Vagina (tissue), 2 donors: ENCODE measurements around the gene DNMT3A. TPM values are rescaled to one million over a fixed set of nuclear protein-coding genes. Genes with fewer than 3 reads are reported as not detected.

ENCODE experiments used
- DNase-seq, 2 donors: peaks; one replicate each; pipeline ENCODE4 v3.0.0-alpha.2; 2017; ENCODE audit errors: extremely low spot score in 2 of 2
- H3K27ac ChIP-seq: fragments of 200-600 bp; sonication (generic); one replicate; pipeline ENCODE4 v1.5.1; 2019
- H3K27me3 ChIP-seq: fragments of 200-600 bp; sonication (generic); one replicate; pipeline ENCODE4 v1.5.1; 2019
- H3K36me3 ChIP-seq, 2 donors: fragments of 200-600 bp; sonication (generic); one replicate each; pipeline ENCODE4 v1.5.1; 2017 to 2019
- H3K4me1 ChIP-seq: fragments of 200-600 bp; sonication (generic); one replicate; pipeline ENCODE4 v1.5.1; 2019
- H3K4me3 ChIP-seq, 2 donors: fragments of 200-600 bp; sonication (generic); 1 replicate in 1 of 2; 2 replicates in 1 of 2; pipeline ENCODE4 v1.5.1; 2016 to 2019
- H3K9me3 ChIP-seq: fragments of 200-600 bp; sonication (generic); one replicate; pipeline ENCODE4 v1.5.1; 2019
- POLR2A ChIP-seq, 2 donors: fragments of 450-650 bp; IDR thresholded peaks; one replicate each; pipeline ENCODE4 v1.6.1; 2017; ENCODE audit warnings: antibody characterized with exemption in 2 of 2, mild to moderate bottlenecking in 2 of 2, moderate library complexity in 2 of 2
- POLR2AphosphoS5 ChIP-seq, 2 donors: sonication (generic); formaldehyde crosslinking; IDR thresholded peaks; one replicate each; pipeline ENCODE4 v1.9.0; 2017; ENCODE audit warnings: antibody characterized with exemption in 2 of 2, mild to moderate bottlenecking in 2 of 2, low read depth in 1 of 2; ENCODE audit not compliant: insufficient read depth in 1 of 2
- intact Hi-C: fragments of 100-400 bp; cut with DNase I; formaldehyde crosslinking; loops from one replicate; pipeline ENCODE4 v1.15.1; 2023
- total RNA-seq: library from RNA; depleted of rRNA; stranded (reverse); fragments of >200 nt; gene quantifications from one replicate; pipeline ENCODE4 v1.2.3, GENCODE V29; 2016
- TF ChIP-seq, protein P1 (sequence below), 3 experiments: fragments of 450-650 bp in 2 of 3; fragments of 200-600 bp in 1 of 3; sonication (generic) in 1 of 3; IDR thresholded peaks; one replicate each; pipeline ENCODE4 v1.5.1; 2017 to 2019; ENCODE audit warnings: antibody characterized with exemption in 3 of 3, mild to moderate bottlenecking in 2 of 3, moderate library complexity in 2 of 3

Gene DNMT3A
- total RNA-seq, 1 donor from 2014 or later = 28.0 TPM

DNA sequence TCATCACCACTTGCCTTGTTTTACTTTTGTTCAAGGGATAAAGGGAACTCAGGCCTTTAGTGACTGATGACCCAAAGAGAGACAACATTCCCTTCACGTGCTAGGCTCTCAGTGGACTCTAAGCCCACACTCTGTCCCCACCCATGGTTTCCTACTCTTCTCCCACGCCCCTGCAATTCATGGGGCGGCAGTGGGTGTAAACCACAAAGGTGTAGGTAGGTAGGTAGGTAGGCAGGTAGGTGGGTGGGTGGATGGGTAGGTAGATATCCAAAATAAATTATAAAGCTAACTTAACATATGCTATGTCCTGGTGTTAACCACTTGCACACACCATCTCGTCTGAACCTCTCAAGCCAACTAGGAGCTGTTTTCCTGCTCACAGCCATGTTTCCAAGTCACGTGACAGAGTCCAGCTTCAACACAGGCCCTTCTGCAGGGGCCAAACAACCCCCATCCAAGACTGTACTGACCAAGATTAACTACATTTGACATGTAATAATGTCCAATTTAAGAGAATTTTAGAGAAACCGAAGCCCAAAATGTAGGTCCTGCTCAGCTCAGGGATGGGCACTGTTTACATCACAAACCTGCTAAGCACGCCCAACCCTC lies 33.7 kb downstream of the DNMT3A start:
- H3K36me3 ChIP-seq = no peaks in the 10 kb centered on the region
- TF ChIP-seq, protein P1, sequence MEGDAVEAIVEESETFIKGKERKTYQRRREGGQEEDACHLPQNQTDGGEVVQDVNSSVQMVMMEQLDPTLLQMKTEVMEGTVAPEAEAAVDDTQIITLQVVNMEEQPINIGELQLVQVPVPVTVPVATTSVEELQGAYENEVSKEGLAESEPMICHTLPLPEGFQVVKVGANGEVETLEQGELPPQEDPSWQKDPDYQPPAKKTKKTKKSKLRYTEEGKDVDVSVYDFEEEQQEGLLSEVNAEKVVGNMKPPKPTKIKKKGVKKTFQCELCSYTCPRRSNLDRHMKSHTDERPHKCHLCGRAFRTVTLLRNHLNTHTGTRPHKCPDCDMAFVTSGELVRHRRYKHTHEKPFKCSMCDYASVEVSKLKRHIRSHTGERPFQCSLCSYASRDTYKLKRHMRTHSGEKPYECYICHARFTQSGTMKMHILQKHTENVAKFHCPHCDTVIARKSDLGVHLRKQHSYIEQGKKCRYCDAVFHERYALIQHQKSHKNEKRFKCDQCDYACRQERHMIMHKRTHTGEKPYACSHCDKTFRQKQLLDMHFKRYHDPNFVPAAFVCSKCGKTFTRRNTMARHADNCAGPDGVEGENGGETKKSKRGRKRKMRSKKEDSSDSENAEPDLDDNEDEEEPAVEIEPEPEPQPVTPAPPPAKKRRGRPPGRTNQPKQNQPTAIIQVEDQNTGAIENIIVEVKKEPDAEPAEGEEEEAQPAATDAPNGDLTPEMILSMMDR (IDR thresholded peaks at IDR 0.05) = no peak
- TF ChIP-seq POLR2AphosphoS5 (IDR thresholded peaks at IDR 0.05; ENCODE audit: insufficient read depth in 1 of 2, low read depth in 1 of 2) (no peak), POLR2A (IDR thresholded peaks at IDR 0.05) (no peak)
- H3K4me1 ChIP-seq = peaks cover 77% of the 10 kb centered on the region
- intact Hi-C loops = no loop called here
- H3K4me3 ChIP-seq = no peak overlapping the region
- H3K27ac ChIP-seq = no peak overlapping the region
- H3K27me3 ChIP-seq = no peaks in the 10 kb centered on the region
- no peak for DNase-seq
- no peaks in the 10 kb centered on the region for H3K9me3 ChIP-seq

DNA sequence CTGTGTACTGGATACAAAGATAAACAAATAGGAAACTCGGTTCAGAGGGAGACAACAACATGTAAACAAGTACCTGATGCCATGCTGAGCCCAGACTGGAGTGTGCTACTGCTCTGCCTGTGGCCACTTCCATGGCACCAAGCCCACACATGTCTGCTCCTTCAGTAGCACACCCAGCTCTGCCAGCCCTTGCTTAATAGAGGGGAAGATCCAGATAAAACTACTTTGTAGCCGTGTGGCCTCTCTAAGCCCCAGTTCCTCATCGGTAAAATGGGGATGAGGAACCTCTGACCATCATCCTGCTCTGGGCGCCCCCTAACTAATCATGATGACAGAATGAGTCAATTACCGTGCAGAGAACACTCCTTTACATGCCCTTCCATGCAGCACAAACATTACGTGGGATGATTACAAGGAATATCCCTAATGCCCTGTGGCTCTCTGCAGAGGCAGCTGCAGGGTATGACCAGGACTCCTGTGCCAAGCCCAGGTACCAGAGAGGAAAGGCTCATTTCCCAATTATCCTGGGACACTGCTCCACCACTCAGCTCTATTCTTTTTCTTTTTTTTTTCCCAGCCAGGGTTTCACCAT lies 34.9 kb downstream of the DNMT3A start:
- Histone ChIP-seq H3K27ac (no peak overlapping the region), H3K4me3 (no peak overlapping the region), H3K4me1 (peaks cover 78% of the 10 kb centered on the region), H3K27me3 (no peaks in the 10 kb centered on the region), H3K36me3 (no peaks in the 10 kb centered on the region), H3K9me3 (no peaks in the 10 kb centered on the region)
- TF ChIP-seq POLR2A (IDR thresholded peaks at IDR 0.05) (no peak), POLR2AphosphoS5 (IDR thresholded peaks at IDR 0.05; ENCODE audit: insufficient read depth in 1 of 2, low read depth in 1 of 2) (no peak)
- TF ChIP-seq, protein P1 (IDR thresholded peaks at IDR 0.05) = no peak
- intact Hi-C loops = no loop called here
- no peak for DNase-seq

GRCh38 chr2:25305775-25306174 lies 36.0 kb downstream of the DNMT3A start:
- H3K27ac ChIP-seq = no peak overlapping the region
- H3K36me3 ChIP-seq = no peaks in the 10 kb centered on the region
- no peak for DNase-seq
- no peaks in the 10 kb centered on the region for H3K27me3 ChIP-seq
- H3K4me3 ChIP-seq = no peak overlapping the region
- intact Hi-C loops = no loop called here
- H3K4me1 ChIP-seq = peaks cover 78% of the 10 kb centered on the region
- TF ChIP-seq, protein P1 (IDR thresholded peaks at IDR 0.05) = no peak
- TF ChIP-seq POLR2A (IDR thresholded peaks at IDR 0.05) = no peak
- TF ChIP-seq POLR2AphosphoS5 (IDR thresholded peaks at IDR 0.05; ENCODE audit: insufficient read depth in 1 of 2, low read depth in 1 of 2) = no peak
- no peaks in the 10 kb centered on the region for H3K9me3 ChIP-seq

DNA sequence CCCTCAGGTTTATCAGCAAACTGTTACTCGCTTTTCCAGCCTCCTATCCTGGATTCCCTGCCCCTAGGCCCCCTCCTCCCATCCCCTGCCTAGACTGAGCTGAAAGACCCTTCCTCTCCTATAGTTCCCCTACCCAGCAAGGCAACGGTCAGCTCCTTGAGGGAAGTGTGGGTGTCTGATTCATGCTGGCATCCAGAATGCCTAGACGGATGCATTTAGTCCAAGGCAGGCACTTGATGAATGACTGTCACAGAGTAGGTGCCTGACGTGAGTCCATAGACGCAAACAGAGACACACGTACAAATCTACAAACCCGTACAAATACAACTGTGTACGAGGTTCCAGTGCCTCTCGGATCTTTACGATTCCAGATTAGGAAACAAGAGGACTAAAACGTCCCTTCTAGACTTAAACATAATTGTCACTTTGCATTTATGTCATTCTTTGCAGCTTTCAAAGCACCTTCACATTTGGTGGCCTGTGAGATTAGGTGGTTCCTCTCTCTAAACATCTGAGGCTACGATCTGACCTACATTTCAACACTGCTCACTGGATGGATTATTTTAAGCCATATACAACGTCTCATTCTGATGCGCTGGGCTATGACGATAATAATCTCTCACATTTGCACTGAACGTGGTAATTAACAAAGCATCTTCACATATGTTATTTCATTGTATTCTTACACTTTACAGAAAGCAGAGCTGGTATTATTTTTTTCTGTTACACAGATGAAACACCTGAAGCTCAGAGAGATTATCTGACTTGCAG lies 36.7 kb downstream of the DNMT3A start:
- no peaks in the 10 kb centered on the region for H3K36me3 ChIP-seq
- no peaks in the 10 kb centered on the region for H3K9me3 ChIP-seq
- no peak for DNase-seq
- intact Hi-C loops = no loop called here
- H3K27me3 ChIP-seq = no peaks in the 10 kb centered on the region
- H3K4me1 ChIP-seq = peaks cover 70% of the 10 kb centered on the region
- H3K4me3 ChIP-seq = no peak overlapping the region
- TF ChIP-seq POLR2A (IDR thresholded peaks at IDR 0.05) = no peak
- TF ChIP-seq, protein P1 (IDR thresholded peaks at IDR 0.05) = no peak
- no peak for TF ChIP-seq POLR2AphosphoS5 (IDR thresholded peaks at IDR 0.05; ENCODE audit: insufficient read depth in 1 of 2, low read depth in 1 of 2)
- no peak overlapping the region for H3K27ac ChIP-seq

- Histone ChIP-seq H3K27ac (no peak overlapping the region), H3K4me1 (peaks cover 64% of the 10 kb centered on the region)
Observed at GRCh38 chr2:25304321-25304720, 37.4 kb downstream of the DNMT3A start.

More at GRCh38 chr2:25304321-25304720, 37.4 kb downstream of the DNMT3A start:
- TF ChIP-seq POLR2A (IDR thresholded peaks at IDR 0.05) (no peak), POLR2AphosphoS5 (IDR thresholded peaks at IDR 0.05; ENCODE audit: insufficient read depth in 1 of 2, low read depth in 1 of 2) (no peak)
- TF ChIP-seq, protein P1 (IDR thresholded peaks at IDR 0.05) = no peak
- Histone ChIP-seq H3K4me3 (no peak overlapping the region), H3K27me3 (no peaks in the 10 kb centered on the region), H3K36me3 (no peaks in the 10 kb centered on the region), H3K9me3 (no peaks in the 10 kb centered on the region)
- intact Hi-C loops = no loop called here
- DNase-seq = no peak
